Adrenal gland (tissue), 12 donors: ENCODE data around the gene SLC22A12. TPM values are rescaled to one million over a fixed set of nuclear protein-coding genes. Genes with fewer than 3 reads are reported as not detected.

ENCODE experiments used
- DNase-seq, 7 donors: peaks; one replicate each; pipeline ENCODE4 v3.0.0-alpha.2; 2019 to 2020
- H3K27ac ChIP-seq, 5 donors: fragments of 200-600 bp; sonication (generic) in 4 of 5; 1 replicate in 3 of 5; 2 replicates in 2 of 5; pipeline versions ENCODE4 v1.5.1 to v1.8.0; 2016 to 2020; ENCODE audit warnings: mild to moderate bottlenecking in 1 of 5
- H3K27me3 ChIP-seq: fragments of 200-600 bp; 2 replicates; pipeline ENCODE4 v1.8.0; 2021
- H3K36me3 ChIP-seq, 2 donors: fragments of 200-600 bp; replicated peaks in 1 of 2; 1 replicate in 1 of 2; 2 replicates in 1 of 2; pipeline versions ENCODE4 v1.5.1 to v1.8.0; 2018 to 2022
- H3K4me1 ChIP-seq, 2 donors: fragments of 200-600 bp; replicated peaks in 1 of 2; 1 replicate in 1 of 2; 2 replicates in 1 of 2; pipeline versions ENCODE4 v1.5.1 to v1.8.0; 2018 to 2021
- H3K4me3 ChIP-seq, 4 donors: fragments of 200-600 bp; sonication (generic) in 3 of 4; one replicate each; pipeline ENCODE4 v1.5.1; 2016 to 2018
- H3K9me3 ChIP-seq, 3 donors: fragments of 200-600 bp; sonication (generic) in 1 of 3; replicated peaks in 1 of 3; 1 replicate in 2 of 3; 2 replicates in 1 of 3; pipeline versions ENCODE4 v1.5.1 to v1.8.0; 2016 to 2021
- CTCF ChIP-seq, 6 experiments: fragments of 450-650 bp in 4 of 6; fragments of 200-600 bp in 2 of 6; sonication (generic) in 1 of 6; IDR thresholded peaks; 1 replicate in 5 of 6; 2 replicates in 1 of 6; pipeline versions ENCODE4 v1.5.1 to v1.8.0; 2016 to 2021; ENCODE audit warnings: antibody characterized with exemption in 6 of 6, mild to moderate bottlenecking in 2 of 6, moderate library complexity in 1 of 6
- POLR2A ChIP-seq, 2 donors: fragments of 450-650 bp; IDR thresholded peaks; one replicate each; pipeline ENCODE4 v1.6.1; 2017; ENCODE audit warnings: antibody characterized with exemption in 2 of 2, mild to moderate bottlenecking in 2 of 2, moderate library complexity in 1 of 2
- WGBS, 4 donors: extraction: QIAGEN DNeasy Blood & Tissue Kit in 2 of 4; methylation state at CpG; one replicate each; pipeline versions ENCODE4 v1.1.5 to v1.1.7; 2013 to 2017; 5-methylcytosine and 5-hydroxymethylcytosine counted together
- intact Hi-C, 2 donors: fragments of 100-400 bp; cut with DNase I; formaldehyde crosslinking; loops; one replicate each; pipeline versions ENCODE4 v1.14.1 to v1.15.0; 2022 to 2023
- polyA plus RNA-seq, 3 donors: library from polyadenylated mRNA; stranded (reverse); fragments of 200-250 nt in 2 of 3; fragments of 350-450 nt in 1 of 3; fragmentation: Illumina TruSeq in 1 of 3; extraction: RNeasy Lipid Tissue Mini Kit (QIAGEN cat#74804) in 1 of 3; gene quantifications; one replicate each; pipeline ENCODE4 v1.2.3, GENCODE V29; 2013 to 2014
- total RNA-seq, 9 donors: library from RNA; depleted of rRNA in 4 of 9; stranded (reverse); fragments of >200 nt in 4 of 9; fragments of 120-200 nt in 1 of 9; fragmentation: NEBNext Ultra II Directional in 1 of 9; extraction: Animal tissue kit (Norgen Biotek cat#: 25700) in 1 of 9; gene quantifications; one replicate each; pipeline versions ENCODE4 v1.1.0 to v1.2.4, GENCODE V29; 2013 to 2023
- donor health status: healthy with polysubstance abuse.
- donor health status: Bipolar disorder and iron deficiency.
- donor health status: DM: yes; HTN: yes; CAD: no.
- donor health status: DM: no; HTN: no; CAD: no.
- donor health status: DM: no; HTN: no; CAD: no.
- donor health status: DM: yes; HTN: yes; CAD: no.

SLC22A12 gene
- total and polyA plus RNA-seq, 12 donors: not detected

- no peaks in the 10 kb centered on the region for H3K36me3 ChIP-seq
- H3K4me1 ChIP-seq: peaks cover 14 to 31% of the 10 kb centered on the region in 2 donors
- TF ChIP-seq POLR2A (IDR thresholded peaks at IDR 0.05): no peak
- TF ChIP-seq CTCF (IDR thresholded peaks at IDR 0.05): no peak
- WGBS, 4 donors: 89 to 94% (median 92%) methylated on average over 3 of the region's 3 CpGs
- no peak overlapping the region for H3K27ac ChIP-seq
- no peaks in the 10 kb centered on the region for H3K27me3 ChIP-seq
- no peaks in the 10 kb centered on the region for H3K9me3 ChIP-seq
- intact Hi-C loops: no loop called here
- no peak for DNase-seq
- no peak overlapping the region for H3K4me3 ChIP-seq
Observed at GRCh38 chr11:64616817-64617216, 25.8 kb downstream of the SLC22A12 start.

GRCh38 chr11:64619196-64619595 lies 28.2 kb downstream of the SLC22A12 start:
- no peaks in the 10 kb centered on the region for H3K9me3 ChIP-seq
- 83 to 90% (median 87%) methylated on average over 4 of the region's 4 CpGs for WGBS, 4 donors
- H3K36me3 ChIP-seq: no peaks in the 10 kb centered on the region
- H3K27ac ChIP-seq: peak overlapping the region in 3 of 5 donors; percentile 36 to 90 (median 80)
- DNase-seq: peak in 2 of 7 donors; percentile 26 to 34
- peaks cover 14 to 31% of the 10 kb centered on the region in 2 donors for H3K4me1 ChIP-seq
- no peak for TF ChIP-seq POLR2A (IDR thresholded peaks at IDR 0.05)
- TF ChIP-seq CTCF (IDR thresholded peaks at IDR 0.05): no peak
- no peaks in the 10 kb centered on the region for H3K27me3 ChIP-seq
- peak overlapping the region in 1 of 4 donors; percentile 11 for H3K4me3 ChIP-seq
- intact Hi-C loops: no loop called here

- Histone ChIP-seq H3K36me3 (no peaks in the 10 kb centered on the region), H3K4me3 (peak overlapping the region in 1 of 4 donors; percentile 11), H3K27me3 (no peaks in the 10 kb centered on the region), H3K4me1 (peaks cover 14 to 31% of the 10 kb centered on the region in 2 donors), H3K27ac (peak overlapping the region in 3 of 5 donors; percentile 36 to 90 (median 80)), H3K9me3 (no peaks in the 10 kb centered on the region)
- TF ChIP-seq CTCF (IDR thresholded peaks at IDR 0.05): no peak
- TF ChIP-seq POLR2A (IDR thresholded peaks at IDR 0.05): no peak
- peak; percentile 64 to 89 (median 85) for DNase-seq
- 27 to 44% (median 42%) methylated on average over 1 to 5 of the region's 5 CpGs for WGBS, 4 donors
- intact Hi-C loops: no loop called here
Observed at GRCh38 chr11:64619811-64620380, 28.9 kb downstream of the SLC22A12 start.

DNA sequence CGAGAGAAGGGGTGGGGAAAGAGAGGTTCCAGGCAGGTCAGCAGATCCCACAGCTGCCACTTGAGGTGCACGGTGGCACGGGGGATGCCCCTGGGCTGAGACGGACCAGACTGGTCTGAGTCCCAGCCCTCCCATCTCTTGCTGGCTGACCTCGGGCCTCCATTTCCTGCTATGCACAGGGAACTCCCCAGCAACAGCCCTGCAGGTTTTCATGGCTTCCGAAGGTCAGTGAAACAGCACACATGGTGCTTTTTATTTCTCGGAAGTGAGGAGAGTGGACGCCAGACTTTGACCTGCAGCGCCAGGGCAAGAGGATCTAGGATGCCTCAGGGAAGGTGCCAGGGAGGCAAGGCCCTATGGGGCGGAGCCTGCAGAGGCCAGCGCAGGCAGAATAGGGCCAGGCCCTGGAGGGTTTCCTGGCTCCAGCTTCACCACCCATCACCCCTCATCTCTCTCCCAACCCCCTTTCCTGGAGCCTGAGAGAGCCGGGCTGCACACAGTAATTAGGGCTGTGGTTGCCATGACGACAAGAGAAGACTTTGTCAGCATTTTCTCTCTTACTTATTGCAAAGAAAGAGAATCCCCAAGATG lies 29.5 kb downstream of the SLC22A12 start:
- Histone ChIP-seq H3K4me1 (peaks cover 14 to 31% of the 10 kb centered on the region in 2 donors), H3K4me3 (no peak overlapping the region), H3K27me3 (no peaks in the 10 kb centered on the region), H3K27ac (peak overlapping the region in 2 of 5 donors; percentile 80 to 90), H3K36me3 (no peaks in the 10 kb centered on the region), H3K9me3 (no peaks in the 10 kb centered on the region)
- TF ChIP-seq POLR2A (IDR thresholded peaks at IDR 0.05) (no peak), CTCF (IDR thresholded peaks at IDR 0.05) (no peak)
- DNase-seq: peak; percentile 33 to 70 (median 46)
- WGBS, 4 donors: 41 to 45% (median 45%) methylated on average over 4 to 13 of the region's 13 CpGs
- intact Hi-C loops: no loop called here
